Medulla oblongata (tissue), 1 donor: Measurements from ENCODE around the gene PTMS.

Experiments used
- DNase-seq: peaks from one replicate; pipeline ENCODE4 v3.0.0-alpha.2; 2015; ENCODE audit errors: extremely low spot score

PTMS gene

GRCh38 chr12:6787309-6787708 lies 21.1 kb downstream of the PTMS start:
- DNase-seq: no peak

- peak; percentile 81 for DNase-seq
Measured at GRCh38 chr12:6788972-6789924, 23.1 kb downstream of the PTMS start, which contains the start of gene CD4. Gene CD4, plus strand, starts transcription at chr12:6789528. Its CDS starts 10,611 bp downstream, at chr12:6800139.

GRCh38 chr12:6790496-6791150 lies 24.5 kb downstream of the PTMS start:
- DNase-seq: no peak

GRCh38 chr12:6791931-6792520 lies 25.9 kb downstream of the PTMS start:
- no peak for DNase-seq

DNA sequence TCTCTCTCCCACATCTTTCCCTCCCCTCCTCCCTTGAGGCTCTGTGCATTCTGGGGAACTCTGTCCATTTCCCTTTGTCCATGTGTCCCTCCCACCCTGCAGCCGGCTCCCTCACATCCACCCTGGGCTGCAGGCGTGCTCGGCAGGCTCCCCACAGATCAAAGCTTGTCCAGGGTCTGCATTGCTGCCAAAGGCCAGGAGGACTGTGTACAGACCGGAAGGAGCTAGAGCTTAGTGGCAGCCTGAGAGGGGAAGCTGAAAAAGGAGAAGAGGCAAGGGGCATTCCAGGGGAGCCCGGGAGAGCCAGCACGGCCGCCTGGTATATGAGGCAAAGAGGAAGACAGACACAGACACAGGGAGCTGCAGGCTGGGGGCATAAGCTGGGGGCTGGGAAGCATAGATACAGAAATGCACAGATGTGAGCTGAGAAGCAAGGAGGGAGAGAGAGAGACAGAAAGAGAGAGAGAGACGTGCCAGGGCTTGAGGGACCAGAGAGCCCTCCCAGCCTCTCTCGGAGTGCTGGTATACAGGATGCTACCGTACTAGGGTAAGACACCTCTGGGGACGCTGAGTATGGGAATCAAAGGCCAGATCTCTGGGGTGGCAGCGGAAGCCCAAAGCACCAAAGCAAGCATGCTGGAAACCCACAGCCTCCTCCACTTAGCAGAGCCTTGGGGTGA lies 26.5 kb downstream of the PTMS start:
- peak; percentile 67 for DNase-seq

- DNase-seq: no peak
Measured at GRCh38 chr12:6795088-6795487, 28.9 kb downstream of the PTMS start.

GRCh38 chr12:6796576-6796975 lies 30.4 kb downstream of the PTMS start:
- DNase-seq: no peak

- no peak for DNase-seq
Measured at GRCh38 chr12:6799147-6799546, 33.0 kb downstream of the PTMS start.

- no peak for DNase-seq
Measured at GRCh38 chr12:6807170-6807569, 41.0 kb downstream of the PTMS start.

DNA sequence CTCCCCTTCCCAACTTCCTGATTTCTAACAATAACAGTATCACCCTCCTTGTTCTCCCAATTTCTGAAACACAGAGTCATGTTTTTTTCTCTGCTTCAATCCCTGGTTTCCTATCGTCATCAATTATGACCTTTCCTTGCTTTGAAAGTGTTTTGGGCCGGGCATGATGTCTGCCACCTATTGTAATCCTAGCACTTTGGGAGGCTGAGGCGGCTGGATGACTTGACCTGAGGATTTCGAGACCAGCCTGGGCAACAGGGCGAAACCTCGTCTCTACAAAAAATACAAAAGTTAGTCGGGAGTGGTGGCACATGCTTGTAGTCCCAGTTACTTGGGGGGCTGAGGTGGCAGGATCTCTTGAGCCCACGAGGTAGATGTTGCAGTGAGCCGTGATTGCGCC lies 42.9 kb downstream of the PTMS start:
- DNase-seq: no peak

DNA sequence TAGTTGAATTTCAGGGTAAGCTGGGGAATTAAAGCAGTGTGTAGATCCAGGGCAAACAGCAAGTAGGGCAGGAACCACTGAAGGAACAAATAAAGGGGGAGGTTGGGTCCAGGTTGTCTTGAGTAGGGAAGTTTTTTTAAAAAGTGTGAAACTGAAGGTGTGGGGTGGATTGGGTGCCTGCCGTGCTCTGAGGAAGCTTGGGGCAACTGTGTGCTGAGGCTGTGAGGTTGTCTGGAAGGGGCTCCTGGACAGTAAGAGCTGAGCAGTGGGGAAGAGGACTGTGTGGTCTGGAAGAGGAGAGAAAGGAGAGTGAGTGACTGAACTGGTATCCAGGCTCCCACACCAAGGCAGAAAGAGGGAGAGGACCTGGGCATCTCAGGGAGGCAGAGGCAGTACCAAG lies 44.6 kb downstream of the PTMS start:
- no peak for DNase-seq

- no peak for DNase-seq
Measured at GRCh38 chr12:6813363-6813762, 47.2 kb downstream of the PTMS start.

DNA sequence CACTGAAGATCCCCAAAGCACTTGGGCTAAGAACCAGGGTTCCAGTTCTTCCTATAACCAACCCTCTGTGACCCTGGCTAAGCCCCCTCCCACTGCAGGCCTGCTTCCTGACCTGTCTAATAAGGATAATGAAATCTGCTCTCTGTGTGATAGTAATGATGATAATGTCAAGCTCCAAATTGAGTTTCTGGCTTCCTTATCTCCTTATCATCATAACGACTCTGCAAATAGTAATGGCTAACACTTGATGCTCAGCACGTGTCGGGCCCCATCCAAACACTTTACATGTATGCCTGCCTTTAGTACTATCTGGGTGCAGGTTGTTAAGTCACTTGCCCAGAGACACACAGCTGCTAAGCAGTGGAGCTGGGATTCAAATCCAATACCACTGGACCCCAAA lies 50.4 kb downstream of the PTMS start:
- no peak for DNase-seq

- no peak for DNase-seq
Measured at GRCh38 chr12:6817098-6817497, 50.9 kb downstream of the PTMS start.

DNA sequence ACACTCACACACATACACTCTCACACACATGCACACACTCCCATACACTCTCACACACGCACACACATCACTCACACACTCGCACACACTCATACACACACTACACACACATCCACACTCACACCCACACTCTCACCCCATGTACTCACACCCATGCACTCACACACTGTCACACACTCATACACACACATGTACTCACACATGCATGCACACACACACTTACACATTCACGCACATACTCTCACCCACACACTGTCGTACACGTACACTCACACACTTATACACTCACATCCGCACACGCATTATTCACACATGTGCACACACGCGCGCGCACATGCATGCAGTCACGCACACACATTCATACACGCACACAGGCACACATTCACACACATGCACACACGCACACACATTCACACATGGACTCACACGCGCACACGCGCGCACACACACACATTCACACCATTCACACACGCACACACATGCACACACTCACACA lies 51.5 kb downstream of the PTMS start:
- no peak for DNase-seq

- no peak for DNase-seq
Measured at GRCh38 chr12:6818222-6818621, 52.1 kb downstream of the PTMS start.

GRCh38 chr12:6818645-6819044 lies 52.5 kb downstream of the PTMS start:
- no peak for DNase-seq

- no peak for DNase-seq
Measured at GRCh38 chr12:6819106-6820030, 53.2 kb downstream of the PTMS start.

- DNase-seq: no peak
Measured at GRCh38 chr12:6820166-6820565, 54.0 kb downstream of the PTMS start.
